Liver (tissue), 9 donors: ENCODE results near the gene CEP76. TPM values are rescaled to one million over a fixed set of nuclear protein-coding genes. Genes with fewer than 3 reads are reported as not detected.

ENCODE experiments used
- DNase-seq: peaks from one replicate; pipeline ENCODE4 v3.0.0-alpha.2; 2017; ENCODE audit warnings: low spot score
- H3K27ac ChIP-seq, 2 donors: one replicate each; pipeline ENCODE4 v1.7.0; 2013; ENCODE audit warnings: inconsistent platforms in 2 of 2, low read length in 2 of 2, control low read depth in 1 of 2, low read depth in 1 of 2, mild to moderate bottlenecking in 1 of 2
- H3K27me3 ChIP-seq, 4 donors: one replicate each; pipeline versions ENCODE4 v1.6.1 to v1.7.0; 2013; ENCODE audit warnings: low read length in 3 of 4, inconsistent platforms in 1 of 4, mild to moderate bottlenecking in 1 of 4, moderate library complexity in 1 of 4; ENCODE audit not compliant: control insufficient read depth in 4 of 4, insufficient read depth in 4 of 4
- H3K36me3 ChIP-seq, 4 donors: one replicate each; pipeline versions ENCODE4 v1.6.1 to v1.7.0; 2013; ENCODE audit warnings: low read length in 3 of 4, mild to moderate bottlenecking in 3 of 4, low read depth in 1 of 4, moderate library complexity in 1 of 4; ENCODE audit not compliant: control insufficient read depth in 4 of 4, insufficient read depth in 3 of 4
- H3K4me1 ChIP-seq, 4 donors: one replicate each; pipeline versions ENCODE4 v1.6.1 to v1.7.0; 2013; ENCODE audit warnings: low read length in 3 of 4, mild to moderate bottlenecking in 3 of 4, moderate library complexity in 1 of 4; ENCODE audit not compliant: control insufficient read depth in 4 of 4, insufficient read depth in 4 of 4
- H3K4me3 ChIP-seq, 3 donors: one replicate each; pipeline versions ENCODE4 v1.6.1 to v1.7.0; 2013; ENCODE audit warnings: low read length in 3 of 3, control low read depth in 1 of 3, low read depth in 1 of 3, mild to moderate bottlenecking in 1 of 3
- H3K9ac ChIP-seq, 2 donors: one replicate each; pipeline ENCODE4 v1.7.0; 2013; ENCODE audit warnings: low read length in 2 of 2, mild to moderate bottlenecking in 2 of 2, moderate library complexity in 2 of 2, control low read depth in 1 of 2, low read depth in 1 of 2
- H3K9me3 ChIP-seq, 4 donors: one replicate each; pipeline versions ENCODE4 v1.6.1 to v1.7.0; 2013; ENCODE audit warnings: low read length in 3 of 4; ENCODE audit not compliant: control insufficient read depth in 4 of 4
- EGR1 ChIP-seq, 2 donors: IDR thresholded peaks; 2 replicates each; pipeline ENCODE4 v1.6.1; 2016 to 2018; ENCODE audit warnings: antibody characterized with exemption in 2 of 2, low read depth in 2 of 2
- FOXA1 ChIP-seq: IDR thresholded peaks from 2 replicates; pipeline ENCODE4 v1.6.1; 2016; ENCODE audit warnings: antibody characterized with exemption
- FOXA2 ChIP-seq: IDR thresholded peaks from 2 replicates; pipeline ENCODE4 v1.6.1; 2016; ENCODE audit warnings: antibody characterized with exemption
- GABPA ChIP-seq, 2 donors: IDR thresholded peaks in 1 of 2; conservative IDR thresholded peaks in 1 of 2; 2 replicates each; pipeline ENCODE4 v1.6.1; 2016; ENCODE audit warnings: antibody characterized with exemption in 2 of 2, mild to moderate bottlenecking in 1 of 2, moderate library complexity in 1 of 2
- HNF4A ChIP-seq, 2 donors: conservative IDR thresholded peaks; 2 replicates each; pipeline ENCODE4 v1.6.1; 2016; ENCODE audit warnings: antibody characterized with exemption in 2 of 2, mild to moderate bottlenecking in 2 of 2
- HNF4G ChIP-seq: IDR thresholded peaks from 2 replicates; pipeline ENCODE4 v1.6.1; 2016; ENCODE audit warnings: antibody characterized with exemption
- JUND ChIP-seq, 2 donors: IDR thresholded peaks; 2 replicates each; pipeline ENCODE4 v1.6.1; 2016; ENCODE audit warnings: antibody characterized with exemption in 2 of 2
- NR2F2 ChIP-seq: IDR thresholded peaks from 2 replicates; pipeline ENCODE4 v1.6.1; 2016; ENCODE audit warnings: antibody characterized with exemption
- RAD21 ChIP-seq, 2 donors: IDR thresholded peaks; 2 replicates each; pipeline ENCODE4 v1.6.1; 2016; ENCODE audit warnings: antibody characterized with exemption in 2 of 2, mild to moderate bottlenecking in 2 of 2
- REST ChIP-seq: IDR thresholded peaks from 2 replicates; pipeline ENCODE4 v1.6.1; 2016; ENCODE audit warnings: antibody characterized with exemption, mild to moderate bottlenecking
- RXRA ChIP-seq, 2 donors: IDR thresholded peaks; 2 replicates each; pipeline ENCODE4 v1.6.1; 2017 to 2018; ENCODE audit warnings: antibody characterized with exemption in 2 of 2, mild to moderate bottlenecking in 1 of 2
- SP1 ChIP-seq: IDR thresholded peaks from 2 replicates; pipeline ENCODE4 v1.6.1; 2018; ENCODE audit warnings: antibody characterized with exemption, mild to moderate bottlenecking
- TAF1 ChIP-seq: conservative IDR thresholded peaks from 2 replicates; pipeline ENCODE4 v1.6.1; 2016; ENCODE audit warnings: antibody characterized with exemption, mild to moderate bottlenecking
- ZBTB33 ChIP-seq: IDR thresholded peaks from 2 replicates; pipeline ENCODE4 v1.6.1; 2016; ENCODE audit warnings: antibody characterized with exemption
- WGBS: extraction: QIAGEN DNeasy Blood & Tissue Kit; methylation state at CpG from one replicate; pipeline ENCODE4 v1.1.7; 2013; 5-methylcytosine and 5-hydroxymethylcytosine counted together
- polyA plus RNA-seq, 2 donors: library from polyadenylated mRNA; stranded (reverse) in 1 of 2; unstranded in 1 of 2; fragments of 200-250 nt in 1 of 2; fragments of >200 nt in 1 of 2; fragmentation: Nextera tagmentation in 1 of 2; extraction: Ambion mirVana in 1 of 2; gene quantifications; one replicate each; pipeline versions ENCODE4 v1.2.1 to v1.2.3, GENCODE V29; 2013 to 2015
- total RNA-seq, 2 donors: library from RNA; depleted of rRNA; stranded (reverse); fragments of >200 nt; gene quantifications; one replicate each; pipeline ENCODE4 v1.2.3, GENCODE V29; 2014
- TF ChIP-seq, protein P1 (sequence below): fragments of 150-350 bp; IDR thresholded peaks from 2 replicates; pipeline ENCODE4 v1.5.1; 2017; ENCODE audit warnings: improper control_type of control experiment, low read depth, low read length; ENCODE audit not compliant: missing input control
- TF ChIP-seq, protein P2 (sequence below): IDR thresholded peaks from 2 replicates; pipeline ENCODE4 v1.6.1; 2016; ENCODE audit warnings: antibody characterized with exemption
- TF ChIP-seq, protein P3 (sequence below): IDR thresholded peaks from 2 replicates; pipeline ENCODE4 v1.6.1; 2016; ENCODE audit warnings: antibody characterized with exemption
- donor health status: healthy.
- donor health status: healthy.
- donor health status: healthy.
- donor health status: healthy.
- donor health status: healthy.

CEP76 gene
- total and polyA plus RNA-seq, 4 donors: 1.3 to 11.8 (median 4.2) TPM

DNA sequence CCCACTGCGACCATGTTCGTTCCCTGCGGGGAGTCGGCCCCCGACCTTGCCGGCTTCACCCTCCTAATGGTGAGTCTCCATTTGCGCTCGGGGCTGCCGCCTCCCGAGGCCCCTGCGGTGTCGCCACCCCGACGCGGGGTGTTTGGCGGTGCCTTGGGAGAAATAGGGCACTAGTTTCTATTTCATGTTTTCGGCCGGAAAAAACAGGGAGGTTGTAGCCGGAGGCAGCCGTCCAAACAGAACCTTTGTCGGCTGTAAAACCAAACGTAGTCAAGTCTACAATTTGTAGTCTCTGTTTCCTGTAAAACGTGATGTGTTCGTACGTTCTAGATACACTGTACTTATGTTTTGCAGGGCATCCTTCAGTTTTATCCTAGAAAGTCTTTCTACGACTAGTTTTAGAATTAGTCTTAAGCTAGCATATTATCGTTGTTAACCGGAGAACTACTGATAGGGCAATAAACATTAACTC is 609 bp upstream of the CEP76 start:
- H3K27ac ChIP-seq: peak overlapping the region; percentile 89 to 94
- peaks cover 11 to 35% (median 18%) of the 10 kb centered on the region in 4 donors for H3K4me1 ChIP-seq
- H3K9ac ChIP-seq: peak overlapping the region; percentile 89 to 94
- TF ChIP-seq, protein P1, sequence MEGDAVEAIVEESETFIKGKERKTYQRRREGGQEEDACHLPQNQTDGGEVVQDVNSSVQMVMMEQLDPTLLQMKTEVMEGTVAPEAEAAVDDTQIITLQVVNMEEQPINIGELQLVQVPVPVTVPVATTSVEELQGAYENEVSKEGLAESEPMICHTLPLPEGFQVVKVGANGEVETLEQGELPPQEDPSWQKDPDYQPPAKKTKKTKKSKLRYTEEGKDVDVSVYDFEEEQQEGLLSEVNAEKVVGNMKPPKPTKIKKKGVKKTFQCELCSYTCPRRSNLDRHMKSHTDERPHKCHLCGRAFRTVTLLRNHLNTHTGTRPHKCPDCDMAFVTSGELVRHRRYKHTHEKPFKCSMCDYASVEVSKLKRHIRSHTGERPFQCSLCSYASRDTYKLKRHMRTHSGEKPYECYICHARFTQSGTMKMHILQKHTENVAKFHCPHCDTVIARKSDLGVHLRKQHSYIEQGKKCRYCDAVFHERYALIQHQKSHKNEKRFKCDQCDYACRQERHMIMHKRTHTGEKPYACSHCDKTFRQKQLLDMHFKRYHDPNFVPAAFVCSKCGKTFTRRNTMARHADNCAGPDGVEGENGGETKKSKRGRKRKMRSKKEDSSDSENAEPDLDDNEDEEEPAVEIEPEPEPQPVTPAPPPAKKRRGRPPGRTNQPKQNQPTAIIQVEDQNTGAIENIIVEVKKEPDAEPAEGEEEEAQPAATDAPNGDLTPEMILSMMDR: no peak
- TF ChIP-seq ZBTB33 (no peak), RXRA (IDR thresholded peaks at IDR 0.05) (no peak), GABPA (IDR thresholded peaks at IDR 0.05 in 1 of 2, conservative IDR thresholded peaks at IDR 0.05 in 1 of 2) (peak in 1 of 2 donors; percentile 10), REST (no peak), FOXA2 (no peak), RAD21 (IDR thresholded peaks at IDR 0.05) (no peak), HNF4A (conservative IDR thresholded peaks at IDR 0.05) (no peak)
- TF ChIP-seq, protein P2, sequence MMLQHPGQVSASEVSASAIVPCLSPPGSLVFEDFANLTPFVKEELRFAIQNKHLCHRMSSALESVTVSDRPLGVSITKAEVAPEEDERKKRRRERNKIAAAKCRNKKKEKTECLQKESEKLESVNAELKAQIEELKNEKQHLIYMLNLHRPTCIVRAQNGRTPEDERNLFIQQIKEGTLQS: no peak
- H3K36me3 ChIP-seq: peaks cover 5 to 20% (median 13%) of the 10 kb centered on the region in 4 donors
- no peaks in the 10 kb centered on the region for H3K9me3 ChIP-seq
- no peak for DNase-seq
- under 1% methylated on average over 28 of the region's 28 CpGs for WGBS
- H3K27me3 ChIP-seq: no peaks in the 10 kb centered on the region
- peak overlapping the region; percentile 90 to 98 (median 90) for H3K4me3 ChIP-seq

DNA sequence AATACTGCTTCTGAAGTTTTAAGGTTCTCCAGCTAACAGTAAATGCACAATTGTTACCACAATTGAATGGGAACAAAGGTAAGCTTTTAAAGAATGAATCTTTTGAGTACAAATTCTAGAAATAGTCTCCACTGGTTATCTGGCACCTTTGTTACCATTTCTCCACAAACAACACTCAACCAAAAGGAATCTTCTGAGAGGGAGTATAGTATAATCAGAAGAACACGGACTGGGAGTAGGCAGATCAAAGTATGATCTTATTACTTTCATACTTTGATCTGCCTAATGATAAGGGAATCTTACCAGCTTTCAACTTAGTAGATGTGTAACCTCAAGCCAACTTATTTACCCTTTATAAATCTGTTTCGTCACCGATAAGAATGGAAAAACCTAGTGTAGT is 1.4 kb downstream of the CEP76 start:
- no peak overlapping the region for H3K27ac ChIP-seq
- no peak overlapping the region for H3K4me3 ChIP-seq
- peaks cover 0 to 9% (median 2%) of the 10 kb centered on the region in 4 donors for H3K36me3 ChIP-seq
- peaks cover 11 to 35% (median 18%) of the 10 kb centered on the region in 4 donors for H3K4me1 ChIP-seq
- WGBS: 83% methylated on average over 3 of the region's 3 CpGs
- no peak for DNase-seq
- no peaks in the 10 kb centered on the region for H3K27me3 ChIP-seq
- no peaks in the 10 kb centered on the region for H3K9me3 ChIP-seq
- no peak overlapping the region for H3K9ac ChIP-seq
- TF ChIP-seq, protein P3, sequence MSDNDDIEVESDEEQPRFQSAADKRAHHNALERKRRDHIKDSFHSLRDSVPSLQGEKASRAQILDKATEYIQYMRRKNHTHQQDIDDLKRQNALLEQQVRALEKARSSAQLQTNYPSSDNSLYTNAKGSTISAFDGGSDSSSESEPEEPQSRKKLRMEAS: no peak
- TF ChIP-seq, protein P1: no peak
- TF ChIP-seq HNF4A (conservative IDR thresholded peaks at IDR 0.05) (no peak), EGR1 (IDR thresholded peaks at IDR 0.05; ENCODE audit: low read depth in 2 of 2) (no peak), GABPA (IDR thresholded peaks at IDR 0.05 in 1 of 2, conservative IDR thresholded peaks at IDR 0.05 in 1 of 2) (no peak), JUND (IDR thresholded peaks at IDR 0.05) (no peak), REST (no peak), FOXA1 (no peak), RAD21 (IDR thresholded peaks at IDR 0.05) (no peak), SP1 (no peak), RXRA (IDR thresholded peaks at IDR 0.05) (no peak), NR2F2 (no peak), TAF1 (no peak), HNF4G (no peak), FOXA2 (no peak)
- TF ChIP-seq, protein P2: no peak
